Neuronal stem cell (in vitro differentiated cells): ENCODE data around the gene TRPM3.

ENCODE experiments used
- DNase-seq: peaks from one replicate; pipeline ENCODE4 v3.0.0-alpha.2; 2013; ENCODE audit warnings: low spot score
- H2AFZ ChIP-seq: one replicate; pipeline ENCODE4 v1.6.1; 2013; ENCODE audit warnings: mild to moderate bottlenecking, low read length, inconsistent platforms
- H2AK5ac ChIP-seq: 2 replicates; pipeline ENCODE4 v1.6.1; 2013; ENCODE audit warnings: low read depth, mild to moderate bottlenecking, inconsistent platforms, low read length, moderate library complexity, mixed read lengths
- H2BK120ac ChIP-seq: 2 replicates; pipeline ENCODE4 v1.6.1; 2013; ENCODE audit warnings: low read depth, mild to moderate bottlenecking, inconsistent platforms, low read length, moderate library complexity, mixed read lengths
- H2BK12ac ChIP-seq: one replicate; pipeline ENCODE4 v1.6.1; 2013; ENCODE audit warnings: low read length, inconsistent platforms
- H2BK15ac ChIP-seq: 2 replicates; pipeline ENCODE4 v1.6.1; 2013; ENCODE audit warnings: mild to moderate bottlenecking, low read length, inconsistent platforms, mixed read lengths
- H2BK5ac ChIP-seq: one replicate; pipeline ENCODE4 v1.6.1; 2013; ENCODE audit warnings: inconsistent platforms, mild to moderate bottlenecking, low read length, moderate library complexity
- H3K14ac ChIP-seq: one replicate; pipeline ENCODE4 v1.6.1; 2013; ENCODE audit warnings: low read length, inconsistent platforms
- H3K18ac ChIP-seq: 2 replicates; pipeline ENCODE4 v1.6.1; 2013; ENCODE audit warnings: low read length, inconsistent platforms
- H3K23ac ChIP-seq: 2 replicates; pipeline ENCODE4 v1.6.1; 2013; ENCODE audit warnings: low read depth, mild to moderate bottlenecking, mixed read lengths, low read length, inconsistent platforms; ENCODE audit not compliant: poor library complexity
- H3K27ac ChIP-seq: replicated peaks from 3 replicates; pipeline ENCODE4 v1.5.1; 2013; ENCODE audit warnings: low read length, inconsistent platforms
- H3K27me3 ChIP-seq, 3 experiments: 2 replicates each; pipeline ENCODE4 v1.6.1; 2013; ENCODE audit warnings: low read length in 3 of 3, mild to moderate bottlenecking in 2 of 3, inconsistent platforms in 1 of 3, low read depth in 1 of 3, mixed read lengths in 1 of 3, moderate library complexity in 1 of 3; ENCODE audit not compliant: control insufficient read depth in 3 of 3, insufficient read depth in 3 of 3
- H3K36me3 ChIP-seq, 2 donors: replicated peaks in 1 of 2; 2 replicates each; pipeline ENCODE4 v1.6.1; 2013; ENCODE audit warnings: low read length in 2 of 2; ENCODE audit not compliant: control insufficient read depth in 2 of 2, insufficient read depth in 2 of 2
- H3K4ac ChIP-seq: 2 replicates; pipeline ENCODE4 v1.6.1; 2013; ENCODE audit warnings: inconsistent platforms, mild to moderate bottlenecking, low read length, moderate library complexity
- H3K4me1 ChIP-seq, 2 donors: 1 replicate in 1 of 2; 2 replicates in 1 of 2; pipeline ENCODE4 v1.6.1; 2013; ENCODE audit warnings: low read length in 2 of 2, low read depth in 1 of 2; ENCODE audit not compliant: control insufficient read depth in 2 of 2, insufficient read depth in 1 of 2
- H3K4me2 ChIP-seq: one replicate; pipeline ENCODE4 v1.6.1; 2013; ENCODE audit warnings: mild to moderate bottlenecking, low read length, inconsistent platforms; ENCODE audit not compliant: insufficient read depth, poor library complexity, severe bottlenecking
- H3K4me3 ChIP-seq, 2 donors: 2 replicates each; pipeline ENCODE4 v1.5.1; 2013; ENCODE audit warnings: low read length in 2 of 2, mild to moderate bottlenecking in 2 of 2, inconsistent platforms in 1 of 2, moderate library complexity in 1 of 2
- H3K79me1 ChIP-seq: one replicate; pipeline ENCODE4 v1.6.1; 2013; ENCODE audit warnings: low read depth, mild to moderate bottlenecking, inconsistent platforms, low read length, moderate library complexity
- H3K9ac ChIP-seq: one replicate; pipeline ENCODE4 v1.6.1; 2013; ENCODE audit warnings: mild to moderate bottlenecking, low read depth, low read length, inconsistent platforms; ENCODE audit not compliant: poor library complexity
- H3K9me3 ChIP-seq, 2 donors: replicated peaks in 1 of 2; 2 replicates each; pipeline versions ENCODE3 to v1.6.1; 2013; ENCODE audit warnings: low read length in 2 of 2, mild to moderate bottlenecking in 2 of 2, inconsistent platforms in 1 of 2, low read depth in 1 of 2, mixed read lengths in 1 of 2, moderate library complexity in 1 of 2; ENCODE audit not compliant: control insufficient read depth in 2 of 2, insufficient read depth in 1 of 2
- H4K8ac ChIP-seq: one replicate; pipeline ENCODE4 v1.6.1; 2013; ENCODE audit warnings: low read depth, mild to moderate bottlenecking, inconsistent platforms, low read length, moderate library complexity
- H4K91ac ChIP-seq: one replicate; pipeline ENCODE4 v1.6.1; 2013; ENCODE audit warnings: low read length, low read depth, mild to moderate bottlenecking, inconsistent platforms; ENCODE audit not compliant: poor library complexity
- WGBS, 2 donors: extraction: QIAGEN DNeasy Blood & Tissue Kit; methylation state at CpG; one replicate each; pipeline ENCODE4 v1.1.7; 2013; ENCODE audit warnings: missing lambda C conversion rate in 2 of 2, mixed read lengths in 1 of 2; ENCODE audit not compliant: insufficient read length in 2 of 2, insufficient replicate concordance in 1 of 2; ENCODE audit errors: extremely low coverage in 2 of 2; 5-methylcytosine and 5-hydroxymethylcytosine counted together

The TRPM3 gene

DNA sequence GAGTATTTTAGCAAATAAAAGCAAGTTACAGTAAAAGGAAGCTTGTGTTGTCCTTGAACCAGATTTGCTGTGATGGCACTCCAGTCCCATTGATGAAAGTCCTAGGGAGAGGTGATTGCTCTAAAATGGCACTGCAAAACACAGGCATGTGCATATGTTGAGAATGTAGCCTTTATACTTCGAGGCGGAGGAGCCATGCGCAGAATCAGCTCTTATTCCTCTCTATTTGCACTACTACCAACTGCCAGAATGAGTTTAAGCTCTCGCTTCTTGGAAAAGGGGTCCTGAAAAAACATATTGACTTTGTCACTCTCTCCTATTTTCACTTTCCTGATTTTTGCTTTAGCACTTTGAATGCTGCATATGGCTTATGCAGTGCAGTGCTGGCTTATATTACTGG, 429.0 kb downstream of the TRPM3 start:
- H3K14ac ChIP-seq, result no peak overlapping the region
- H2BK120ac ChIP-seq, result no peak overlapping the region
- H3K27me3 ChIP-seq, result no peaks in the 10 kb centered on the region
- peaks cover 0 to 2% of the 10 kb centered on the region in 2 donors for H3K36me3 ChIP-seq
- no peak overlapping the region for H3K4me2 ChIP-seq
- no peak overlapping the region for H2BK15ac ChIP-seq
- no peak for DNase-seq
- no peak overlapping the region for H3K27ac ChIP-seq
- H2AFZ ChIP-seq, result no peak overlapping the region
- H3K79me1 ChIP-seq, result no peaks in the 10 kb centered on the region
- H3K23ac ChIP-seq, result no peak overlapping the region
- no peak overlapping the region for H3K4ac ChIP-seq
- no peak overlapping the region for H3K18ac ChIP-seq
- H2AK5ac ChIP-seq, result no peak overlapping the region
- H4K8ac ChIP-seq, result no peak overlapping the region
- H3K9ac ChIP-seq, result no peak overlapping the region
- no peak overlapping the region for H4K91ac ChIP-seq
- H3K4me1 ChIP-seq, result peaks cover 4 to 5% of the 10 kb centered on the region in 2 donors
- H3K9me3 ChIP-seq, result no peaks in the 10 kb centered on the region
- no peak overlapping the region for H3K4me3 ChIP-seq
- no peak overlapping the region for H2BK12ac ChIP-seq
- no CpG with 5 or more reads among the region's 4 CpGs for WGBS, 2 donors
- no peak overlapping the region for H2BK5ac ChIP-seq

DNA sequence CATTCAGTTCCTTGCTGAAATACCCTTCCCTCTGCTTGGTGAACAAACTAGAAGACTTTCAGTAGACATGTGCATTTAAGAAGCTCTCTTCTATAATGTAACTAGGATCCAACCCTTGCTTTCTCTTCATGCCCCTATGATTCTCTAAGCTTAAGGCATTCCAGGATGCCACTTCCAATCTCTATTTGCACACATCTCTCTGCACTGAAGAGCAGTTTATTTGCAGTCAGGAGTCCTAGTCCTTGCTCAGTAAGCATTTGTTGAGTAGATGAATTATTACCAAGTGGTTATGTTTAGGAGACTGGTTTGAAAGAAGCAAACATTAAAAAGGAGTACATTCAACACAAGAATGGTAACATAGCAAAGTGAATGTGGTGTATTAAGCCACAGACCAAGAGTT, 432.7 kb downstream of the TRPM3 start:
- no peak overlapping the region for H2AFZ ChIP-seq
- H3K23ac ChIP-seq, result no peak overlapping the region
- no peak overlapping the region for H3K27ac ChIP-seq
- H4K91ac ChIP-seq, result no peak overlapping the region
- no peak overlapping the region for H3K4me3 ChIP-seq
- H3K9ac ChIP-seq, result no peak overlapping the region
- H2BK5ac ChIP-seq, result no peak overlapping the region
- H2BK15ac ChIP-seq, result no peak overlapping the region
- no peak for DNase-seq
- peaks cover 0 to 1% of the 10 kb centered on the region in 2 donors for H3K4me1 ChIP-seq
- no peaks in the 10 kb centered on the region for H3K36me3 ChIP-seq
- no peak overlapping the region for H3K18ac ChIP-seq
- H2BK12ac ChIP-seq, result no peak overlapping the region
- no peak overlapping the region for H2AK5ac ChIP-seq
- no peaks in the 10 kb centered on the region for H3K79me1 ChIP-seq
- no peak overlapping the region for H3K4ac ChIP-seq
- no peaks in the 10 kb centered on the region for H3K27me3 ChIP-seq
- H3K4me2 ChIP-seq, result no peak overlapping the region
- no peak overlapping the region for H2BK120ac ChIP-seq
- no peaks in the 10 kb centered on the region for H3K9me3 ChIP-seq
- no peak overlapping the region for H4K8ac ChIP-seq
- no peak overlapping the region for H3K14ac ChIP-seq

DNA sequence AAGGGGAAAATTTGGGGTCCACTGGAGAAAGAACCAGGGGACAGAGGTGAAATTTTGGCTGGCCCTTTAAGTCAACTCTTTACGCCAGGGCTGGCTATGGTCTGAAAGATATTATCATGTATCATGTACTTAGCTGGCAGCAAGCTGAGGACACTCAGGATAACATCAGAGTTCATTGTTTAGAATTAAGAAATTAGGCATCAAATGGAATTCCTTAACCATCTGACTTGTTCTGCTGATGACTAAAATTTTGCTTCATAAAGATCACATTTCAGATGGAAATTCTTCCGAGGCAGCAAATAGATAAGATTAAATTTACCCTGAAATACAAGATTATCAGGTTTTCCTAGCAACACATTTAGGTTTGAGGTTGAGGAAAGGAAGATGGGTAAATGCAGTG, 437.6 kb downstream of the TRPM3 start:
- H2AFZ ChIP-seq, result no peak overlapping the region
- H3K18ac ChIP-seq, result no peak overlapping the region
- no peak overlapping the region for H4K8ac ChIP-seq
- H3K27ac ChIP-seq, result no peak overlapping the region
- no peaks in the 10 kb centered on the region for H3K9me3 ChIP-seq
- H3K27me3 ChIP-seq, result no peaks in the 10 kb centered on the region
- H2BK120ac ChIP-seq, result no peak overlapping the region
- H3K4me2 ChIP-seq, result no peak overlapping the region
- no peak overlapping the region for H2BK5ac ChIP-seq
- no peaks in the 10 kb centered on the region for H3K4me1 ChIP-seq
- no peak overlapping the region for H2BK15ac ChIP-seq
- no peak overlapping the region for H3K9ac ChIP-seq
- H3K4ac ChIP-seq, result no peak overlapping the region
- no peak overlapping the region for H4K91ac ChIP-seq
- H3K23ac ChIP-seq, result no peak overlapping the region
- DNase-seq, result no peak
- peaks cover 0 to 12% of the 10 kb centered on the region in 2 donors for H3K36me3 ChIP-seq
- no peak overlapping the region for H3K4me3 ChIP-seq
- no peak overlapping the region for H2BK12ac ChIP-seq
- H3K79me1 ChIP-seq, result no peaks in the 10 kb centered on the region
- H2AK5ac ChIP-seq, result no peak overlapping the region
- no peak overlapping the region for H3K14ac ChIP-seq
- WGBS, 2 donors, result no CpG with 5 or more reads among the region's 2 CpGs

DNA sequence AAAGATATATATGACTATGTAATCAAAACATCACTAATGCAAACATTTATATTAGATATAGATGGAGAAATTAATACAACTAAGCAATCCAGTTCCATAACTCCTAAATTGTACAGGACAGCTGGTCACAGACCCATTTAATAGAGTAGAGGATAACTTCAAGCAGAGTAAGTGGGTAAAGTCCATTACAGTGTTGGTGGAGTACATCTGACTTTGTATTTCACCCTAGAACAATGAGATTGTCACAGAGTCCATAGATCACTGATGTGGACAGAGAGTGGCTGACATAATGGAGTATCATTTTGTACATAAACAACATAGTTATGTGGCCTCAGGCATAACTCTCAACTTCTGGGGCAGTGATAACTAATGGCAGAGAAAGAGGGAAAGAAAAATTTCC, 439.1 kb downstream of the TRPM3 start:
- H3K18ac ChIP-seq, result no peak overlapping the region
- H3K9me3 ChIP-seq, result no peaks in the 10 kb centered on the region
- H2BK15ac ChIP-seq, result no peak overlapping the region
- no peaks in the 10 kb centered on the region for H3K27me3 ChIP-seq
- H3K4me1 ChIP-seq, result peaks cover 0 to under 1% of the 10 kb centered on the region in 2 donors
- no peak overlapping the region for H3K9ac ChIP-seq
- H4K91ac ChIP-seq, result no peak overlapping the region
- H2BK120ac ChIP-seq, result no peak overlapping the region
- DNase-seq, result no peak
- H4K8ac ChIP-seq, result no peak overlapping the region
- no peak overlapping the region for H3K4me3 ChIP-seq
- no peak overlapping the region for H3K23ac ChIP-seq
- H2AK5ac ChIP-seq, result no peak overlapping the region
- no peak overlapping the region for H3K27ac ChIP-seq
- no peak overlapping the region for H3K4ac ChIP-seq
- H2AFZ ChIP-seq, result no peak overlapping the region
- H2BK5ac ChIP-seq, result no peak overlapping the region
- H3K14ac ChIP-seq, result no peak overlapping the region
- H3K36me3 ChIP-seq, result peaks cover 0 to 12% of the 10 kb centered on the region in 2 donors
- no peak overlapping the region for H3K4me2 ChIP-seq
- no peaks in the 10 kb centered on the region for H3K79me1 ChIP-seq
- no peak overlapping the region for H2BK12ac ChIP-seq
